GM23338 (cell line): ENCODE measurements around the gene PPP1R9B. TPM values are rescaled to one million over a fixed set of nuclear protein-coding genes. Genes with fewer than 3 reads are reported as not detected.

ENCODE experiments used
- ATAC-seq: fragments of 200-7000 bp; cut with Tn5 transposase; 3 replicates; pipeline ENCODE4 v1.9.1; 2020
- DNase-seq: peaks from one replicate; pipeline ENCODE4 v3.0.0-alpha.2; 2015; ENCODE audit warnings: low spot score
- H2AFZ ChIP-seq: fragments of 200-600 bp; sonication (generic); 2 replicates; pipeline ENCODE4 v1.8.0; 2016; ENCODE audit warnings: antibody characterized with exemption, mild to moderate bottlenecking, moderate library complexity
- H3F3A ChIP-seq: fragments of 200-600 bp; sonication (generic); replicated peaks from 2 replicates; pipeline ENCODE4 v1.8.0; 2017; ENCODE audit warnings: antibody characterized with exemption, mixed run types, low read depth
- H3K27ac ChIP-seq: fragments of 200-600 bp; sonication (generic); 2 replicates; pipeline ENCODE4 v1.6.1; 2016; ENCODE audit warnings: low read depth
- H3K27me3 ChIP-seq: fragments of 200-600 bp; sonication (generic); 2 replicates; pipeline ENCODE4 v1.8.0; 2016; ENCODE audit warnings: mild to moderate bottlenecking, mixed run types, moderate library complexity; ENCODE audit not compliant: insufficient read depth
- H3K36me3 ChIP-seq: fragments of 200-600 bp; sonication (generic); 2 replicates; pipeline ENCODE4 v1.8.0; 2016; ENCODE audit warnings: mild to moderate bottlenecking; ENCODE audit not compliant: insufficient read depth
- H3K4me1 ChIP-seq: fragments of 200-600 bp; sonication (generic); 2 replicates; pipeline ENCODE4 v1.8.0; 2016; ENCODE audit warnings: mild to moderate bottlenecking, moderate library complexity; ENCODE audit not compliant: insufficient read depth
- H3K4me2 ChIP-seq: fragments of 200-600 bp; sonication (generic); 2 replicates; pipeline ENCODE4 v1.7.1; 2017; ENCODE audit warnings: mixed run types
- H3K4me3 ChIP-seq: fragments of 200-600 bp; sonication (generic); 2 replicates; pipeline ENCODE4 v1.6.1; 2016; ENCODE audit warnings: mixed run types
- H3K79me2 ChIP-seq: fragments of 200-600 bp; sonication (generic); replicated peaks from 2 replicates; pipeline ENCODE4 v1.8.0; 2017; ENCODE audit warnings: mild to moderate bottlenecking; ENCODE audit not compliant: insufficient read depth
- H3K9me2 ChIP-seq: fragments of 200-600 bp; sonication (generic); 2 replicates; pipeline ENCODE4 v1.8.0; 2017; ENCODE audit not compliant: insufficient read depth
- H4K20me1 ChIP-seq: fragments of 200-600 bp; sonication (generic); replicated peaks from 2 replicates; pipeline ENCODE4 v1.8.0; 2017; ENCODE audit warnings: mild to moderate bottlenecking; ENCODE audit not compliant: insufficient read depth
- H3K27ac Mint-ChIP-seq: 2 replicates; pipeline ENCODE4 v1.8.0; 2020; ENCODE audit warnings: inconsistent platforms, mild to moderate bottlenecking, moderate library complexity, mixed read lengths
- H3K27me3 Mint-ChIP-seq: 3 replicates; pipeline ENCODE4 v1.8.0; 2022; ENCODE audit warnings: low read depth, mild to moderate bottlenecking, moderate library complexity, mixed read lengths, inconsistent platforms; ENCODE audit not compliant: insufficient read depth, poor library complexity
- H3K36me3 Mint-ChIP-seq: 3 replicates; pipeline ENCODE4 v1.8.0; 2021; ENCODE audit warnings: low read depth, mild to moderate bottlenecking, inconsistent platforms, moderate library complexity, mixed read lengths
- H3K4me1 Mint-ChIP-seq: 3 replicates; pipeline ENCODE4 v1.8.0; 2020; ENCODE audit warnings: mild to moderate bottlenecking, inconsistent platforms, mixed read lengths
- H3K4me3 Mint-ChIP-seq: 3 replicates; pipeline ENCODE4 v1.8.0; 2021; ENCODE audit warnings: moderate library complexity, mild to moderate bottlenecking, inconsistent platforms, mixed read lengths
- H3K9me3 Mint-ChIP-seq: 3 replicates; pipeline ENCODE4 v1.8.0; 2020; ENCODE audit warnings: moderate library complexity, mild to moderate bottlenecking, inconsistent platforms, mixed read lengths
- CTCF ChIP-seq, 2 experiments: fragments of 200-600 bp in 1 of 2; sonication (generic) in 1 of 2; conservative IDR thresholded peaks; 2 replicates each; pipeline versions ENCODE4 v1.5.1 to v1.6.1; 2016 to 2017; ENCODE audit warnings: antibody characterized with exemption in 2 of 2, low read depth in 2 of 2, mild to moderate bottlenecking in 2 of 2, moderate library complexity in 1 of 2
- ETS1 ChIP-seq: IDR thresholded peaks from 2 replicates; pipeline ENCODE4 v1.6.1; 2016; ENCODE audit warnings: antibody characterized with exemption
- JUNB ChIP-seq: IDR thresholded peaks from one replicate; pipeline ENCODE4 v1.6.1; 2016; ENCODE audit warnings: antibody characterized with exemption; ENCODE audit not compliant: unreplicated experiment
- POLR2AphosphoS5 ChIP-seq: IDR thresholded peaks from 2 replicates; pipeline ENCODE4 v1.6.1; 2016; ENCODE audit warnings: antibody characterized with exemption, low read depth
- ZNF114 ChIP-seq: fragments of 250-450 bp; sonication (Bioruptor Pico); IDR thresholded peaks from 2 replicates; pipeline ENCODE4 v1.5.0; 2020; ENCODE audit warnings: mild to moderate bottlenecking, moderate library complexity
- polyA plus RNA-seq: library from polyadenylated mRNA; unstranded; fragments of >200 nt; fragmentation: Nextera tagmentation; extraction: Ambion mirVana; gene quantifications from 2 replicates; pipeline ENCODE4 v1.2.1, GENCODE V29; 2016
- total RNA-seq: library from RNA; depleted of rRNA; stranded (reverse); fragments of >200 nt; shearing (Covaris generic); gene quantifications from 2 replicates; pipeline ENCODE4 v1.2.3, GENCODE V29; 2014

The PPP1R9B gene
- total and polyA plus RNA-seq, 2 experiments from 2014 or later, result 2.1 to 10.5 TPM

GRCh38 chr17:50146927-50147665 is 3.4 kb downstream of the PPP1R9B start (continued):
- TF ChIP-seq ETS1, result no peak
- no peak for TF ChIP-seq JUNB
- TF ChIP-seq CTCF (conservative IDR thresholded peaks at IDR 0.05; ENCODE audit: low read depth in 2 of 2), result no peak

GRCh38 chr17:50146230-50146926 is 4.1 kb downstream of the PPP1R9B start:
- no peak overlapping the region for H2AFZ ChIP-seq
- peaks cover 30% of the 10 kb centered on the region for H3K27me3 ChIP-seq
- H3K27ac ChIP-seq, result no peak overlapping the region
- TF ChIP-seq JUNB (no peak), CTCF (conservative IDR thresholded peaks at IDR 0.05; ENCODE audit: low read depth in 2 of 2) (no peak), ETS1 (no peak), ZNF114 (CRISPR knock-in tag) (no peak), POLR2AphosphoS5 (no peak)
- no peak for ATAC-seq
- no peaks in the 10 kb centered on the region for H4K20me1 ChIP-seq
- peaks cover 20% of the 10 kb centered on the region for H3K4me1 ChIP-seq
- DNase-seq, result no peak
- no peaks in the 10 kb centered on the region for H3K9me2 ChIP-seq
- H3K9me3 Mint-ChIP-seq, result no peaks in the 10 kb centered on the region
- no peak overlapping the region for H3K27ac Mint-ChIP-seq
- H3K79me2 ChIP-seq, result no peaks in the 10 kb centered on the region
- no peak overlapping the region for H3K4me3 Mint-ChIP-seq
- peaks cover 25% of the 10 kb centered on the region for H3K36me3 Mint-ChIP-seq
- no peak overlapping the region for H3K4me2 ChIP-seq
- H3F3A ChIP-seq, result peaks cover 4% of the 10 kb centered on the region; the same call in 1 of the 2 replicates
- H3K27me3 Mint-ChIP-seq, result peaks cover 28% of the 10 kb centered on the region
- H3K4me3 ChIP-seq, result no peak overlapping the region
- peaks cover 36% of the 10 kb centered on the region for H3K4me1 Mint-ChIP-seq
- H3K36me3 ChIP-seq, result no peaks in the 10 kb centered on the region
